HG02642 (cell line): ENCODE measurements around the gene TDRKH.
A peak's percentile ranks its signal among the peaks of the same experiment; 100 is the strongest.
"Not testable (repeated sequence)": the region's sequence is repeated elsewhere in the genome, so short reads cannot be mapped to it uniquely, and the experiment has no call there.

ENCODE experiments used
- ATAC-seq: cut with Tn5 transposase; IDR thresholded peaks from one replicate; pipeline ENCODE4 v1.9.1; 2021; ENCODE audit warnings: mild to moderate bottlenecking; ENCODE audit not compliant: unreplicated experiment, poor library complexity

Gene TDRKH

GRCh38 chr1:151769270-151769669, 21.0 kb downstream of the TDRKH start:
- not testable (repeated sequence) for ATAC-seq

- not testable (repeated sequence) for ATAC-seq
Measured at GRCh38 chr1:151768351-151769066, 21.8 kb downstream of the TDRKH start.

GRCh38 chr1:151763990-151764389, 26.3 kb downstream of the TDRKH start:
- ATAC-seq: peak; percentile 12

- ATAC-seq: peak; percentile 97
Measured at GRCh38 chr1:151762941-151763921, 27.1 kb downstream of the TDRKH start, which contains the start of gene MRPL9. Gene MRPL9, minus strand, starts transcription at chr1:151763496. Its CDS starts 17 bp downstream, at chr1:151763479.

- no peak for ATAC-seq
Measured at GRCh38 chr1:151760597-151761385, 29.5 kb downstream of the TDRKH start.

DNA sequence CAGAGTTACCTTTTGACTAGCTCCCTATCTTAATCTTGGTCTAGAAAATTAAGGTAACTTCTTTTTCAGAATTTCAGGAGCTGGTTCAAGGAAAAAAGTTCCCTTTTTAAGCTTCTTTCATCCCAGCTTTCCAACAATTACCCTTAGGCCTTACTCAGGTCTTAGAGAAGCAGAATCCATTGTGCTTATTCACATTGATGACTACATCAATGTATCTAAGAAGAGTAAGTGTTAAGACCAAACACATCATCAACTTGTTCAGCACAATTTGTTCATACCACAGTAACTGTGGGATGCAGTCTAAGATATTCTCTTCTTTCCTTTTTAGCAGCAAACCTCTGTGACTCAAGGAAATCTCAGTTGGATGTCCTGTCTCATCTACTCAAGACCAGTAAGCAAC, 31.1 kb downstream of the TDRKH start:
- ATAC-seq: no peak

DNA sequence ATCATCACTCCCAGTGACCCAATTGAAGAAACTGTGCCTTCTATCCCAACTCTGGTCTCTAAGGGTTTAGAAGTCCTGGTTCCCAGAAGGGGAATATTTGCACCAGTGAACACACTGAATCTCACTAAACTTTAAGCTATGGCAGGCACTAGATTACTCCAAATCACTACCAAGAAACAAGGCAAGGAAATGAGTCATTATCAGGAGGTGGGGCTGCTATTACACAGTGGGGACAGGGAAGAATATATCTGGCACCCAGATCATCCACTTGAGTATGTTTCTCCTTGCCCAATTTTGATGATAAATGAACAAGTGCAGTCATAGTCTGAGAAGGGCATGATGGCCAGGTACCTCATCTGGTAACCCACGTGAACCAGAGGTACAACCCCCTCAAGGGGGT, 34.0 kb downstream of the TDRKH start:
- no peak for ATAC-seq

GRCh38 chr1:151741516-151741915, 48.8 kb downstream of the TDRKH start:
- ATAC-seq: no peak

GRCh38 chr1:151739590-151740355, 50.5 kb downstream of the TDRKH start:
- ATAC-seq: no peak

GRCh38 chr1:151737479-151737878, 52.8 kb downstream of the TDRKH start:
- no peak for ATAC-seq

DNA sequence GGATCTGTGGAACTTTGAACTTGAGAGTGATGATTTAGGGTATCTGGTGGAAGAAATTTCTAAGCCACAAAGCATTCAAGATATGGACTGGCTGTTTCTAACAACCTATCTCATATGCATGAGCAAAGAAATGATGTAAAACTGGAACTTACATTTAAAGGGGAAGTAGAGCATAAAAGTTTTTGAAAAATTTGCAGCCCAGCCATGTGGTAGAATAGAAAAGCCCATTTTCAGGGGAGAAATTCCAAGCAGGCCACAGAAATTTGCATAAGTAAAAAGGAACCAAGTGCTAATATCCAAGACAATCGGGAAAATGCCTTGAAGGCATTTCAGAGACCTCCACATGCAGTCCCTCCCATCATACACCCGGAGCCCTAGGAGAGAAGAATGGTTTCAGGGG, 53.3 kb downstream of the TDRKH start:
- no peak for ATAC-seq

GRCh38 chr1:151733995-151734394, 56.3 kb downstream of the TDRKH start:
- ATAC-seq: not testable (repeated sequence)

DNA sequence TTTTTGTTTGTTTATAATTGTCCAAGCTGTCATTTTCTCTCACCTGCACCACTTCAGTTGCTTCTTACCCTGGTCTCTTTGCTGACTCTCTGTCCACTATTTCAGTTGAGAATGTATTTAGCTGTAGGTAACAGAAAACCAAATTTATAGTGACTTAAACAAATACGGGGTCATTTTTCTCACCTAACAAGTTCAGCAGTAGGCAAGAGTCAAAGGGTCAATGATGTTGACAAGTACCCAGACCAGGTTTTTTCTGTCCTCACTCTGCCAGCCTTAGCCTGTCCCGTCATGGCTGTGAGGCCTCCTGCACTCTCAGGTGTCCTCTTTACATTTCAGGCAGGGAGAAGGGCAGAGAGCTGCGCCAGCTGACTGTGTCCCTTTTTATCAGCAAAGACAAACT, 57.2 kb downstream of the TDRKH start:
- no peak for ATAC-seq

GRCh38 chr1:151729966-151730291, 60.4 kb downstream of the TDRKH start:
- no peak for ATAC-seq

DNA sequence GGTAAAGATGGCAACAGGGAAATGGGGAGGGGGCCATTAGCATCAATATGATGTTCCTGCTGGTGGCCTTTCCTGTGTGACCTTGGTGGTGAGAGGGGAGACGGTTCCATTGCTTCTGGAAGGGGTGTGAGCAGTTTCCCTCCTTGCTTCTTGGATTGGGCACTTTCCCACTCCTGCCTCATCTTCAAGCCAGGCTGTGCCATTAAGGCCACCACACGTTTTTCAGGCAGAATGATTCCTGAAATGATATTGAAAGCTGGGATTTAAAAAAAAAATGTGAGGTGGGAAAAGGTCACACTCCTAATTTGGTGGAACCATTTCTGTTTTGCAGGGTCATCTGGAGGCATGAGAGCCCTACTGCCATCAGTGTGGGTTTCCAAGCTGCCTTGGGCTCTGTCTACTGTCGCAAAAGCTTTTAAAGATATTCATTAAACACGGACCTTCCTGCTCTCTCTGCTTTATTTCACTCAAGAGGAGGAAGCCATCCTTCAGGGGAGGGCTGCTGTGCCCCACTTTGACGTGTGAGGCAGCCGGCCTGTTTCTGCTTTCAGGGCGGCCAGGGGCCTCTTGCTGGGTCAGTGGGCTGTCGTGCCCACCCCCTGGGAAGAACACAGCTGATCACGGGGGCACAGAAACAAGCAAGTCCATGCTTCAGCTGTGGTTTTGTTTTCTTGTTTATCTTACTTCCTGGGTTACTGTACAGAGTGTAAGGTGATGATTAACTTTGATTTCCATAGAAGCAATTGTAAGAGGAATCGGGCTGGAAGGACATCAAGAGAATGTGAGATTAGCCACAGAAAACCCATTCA, 60.9 kb downstream of the TDRKH start:
- no peak for ATAC-seq

DNA sequence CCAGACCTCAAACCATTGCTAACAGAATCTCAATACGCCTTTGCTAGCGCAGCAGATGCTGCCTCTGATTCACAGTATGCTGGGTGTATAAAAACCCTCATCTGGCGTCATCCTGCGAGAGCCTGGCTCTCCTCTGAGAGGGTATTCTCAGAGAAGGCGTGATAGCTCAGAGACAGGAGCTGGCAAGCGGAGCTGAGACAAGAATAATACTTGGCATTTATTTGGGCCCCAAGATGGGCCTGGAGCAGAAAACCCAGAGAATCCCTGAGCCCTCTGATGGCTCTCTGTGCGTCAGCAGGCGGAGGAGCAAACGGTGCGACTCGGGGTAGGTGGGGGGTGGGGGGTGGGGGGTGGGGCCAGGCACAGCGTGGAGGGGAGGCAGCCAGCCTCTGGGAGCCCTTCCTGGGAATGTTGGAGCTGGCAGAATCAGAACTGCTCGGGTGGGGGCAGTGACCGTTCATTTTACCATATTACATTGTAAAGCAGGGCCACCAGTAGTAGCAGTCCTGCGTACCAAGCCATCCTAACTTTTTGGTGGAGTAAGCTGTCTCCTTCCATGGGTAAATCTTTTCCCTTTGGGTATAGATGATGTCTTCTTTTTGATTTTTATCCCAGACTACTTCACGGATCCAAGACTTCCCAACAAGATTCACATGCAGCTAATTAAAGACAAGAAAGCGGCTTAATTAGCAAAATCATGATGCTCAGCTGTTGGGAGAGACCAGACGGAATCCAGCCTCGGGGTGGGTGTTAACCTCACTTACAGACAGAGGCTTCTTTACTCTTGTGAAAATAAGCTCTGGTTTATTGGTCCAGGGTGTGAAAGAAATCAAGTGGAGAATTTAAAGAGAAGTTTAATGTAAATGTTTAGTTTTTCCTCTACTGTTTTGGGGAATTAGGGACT, 61.9 kb downstream of the TDRKH start:
- ATAC-seq: no peak

DNA sequence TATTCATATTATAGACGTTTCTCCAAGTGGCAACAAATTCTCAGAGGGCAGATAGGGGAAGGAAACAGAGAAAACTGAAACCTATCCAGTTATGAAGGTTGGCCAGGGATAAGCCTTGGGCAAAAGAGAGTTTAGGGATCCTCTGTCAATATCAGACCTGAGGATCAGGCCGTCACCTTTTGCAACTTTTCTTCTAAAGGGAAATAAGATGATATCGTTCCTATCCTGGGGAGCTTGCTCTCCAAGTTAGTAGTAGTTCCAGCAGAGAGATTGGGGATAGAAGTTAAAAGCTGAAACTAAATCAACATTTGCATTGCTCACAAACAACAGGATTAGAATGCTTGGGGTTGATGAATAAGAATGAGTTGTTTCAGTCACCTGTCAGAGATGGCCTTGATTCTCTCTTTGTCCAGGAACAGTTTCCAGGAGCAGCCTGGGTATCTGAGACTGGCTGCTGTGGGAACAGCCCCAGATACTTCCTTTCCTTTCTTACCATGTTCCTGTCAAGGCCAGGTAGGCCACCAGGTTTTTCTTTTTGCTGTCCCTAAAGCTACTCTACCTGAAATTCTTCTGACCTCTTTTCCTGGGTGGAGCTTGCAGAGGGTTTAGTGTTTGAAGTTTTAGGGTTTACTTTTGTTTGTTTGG, 66.5 kb downstream of the TDRKH start:
- no peak for ATAC-seq
